Hematopoietic multipotent progenitor cell treated with erythropoietin and hydrocortisone succinate and interleukin-3 and kit ligand, for 8 days (in vitro differentiated cells): ENCODE measurements around the gene KDM2B.

ENCODE experiments used
- DNase-seq: peaks from one replicate; pipeline ENCODE4 v3.0.0-alpha.2; 2015

The KDM2B gene

GRCh38 chr12:121560392-121561008 is 20.3 kb downstream of the KDM2B start:
- DNase-seq = no peak

- DNase-seq = no peak
Measured at GRCh38 chr12:121558956-121559355, 21.9 kb downstream of the KDM2B start.

GRCh38 chr12:121550974-121551634 is 29.7 kb downstream of the KDM2B start:
- no peak for DNase-seq

- DNase-seq = no peak
Measured at GRCh38 chr12:121549075-121549474, 31.7 kb downstream of the KDM2B start.

GRCh38 chr12:121545480-121545879 is 35.3 kb downstream of the KDM2B start:
- DNase-seq = no peak

GRCh38 chr12:121543786-121544185 is 37.0 kb downstream of the KDM2B start:
- DNase-seq = no peak

- DNase-seq = no peak
Measured at GRCh38 chr12:121539908-121540307, 40.9 kb downstream of the KDM2B start.

GRCh38 chr12:121538699-121539061 is 42.1 kb downstream of the KDM2B start:
- no peak for DNase-seq

- no peak for DNase-seq
Measured at GRCh38 chr12:121537814-121538698, 42.8 kb downstream of the KDM2B start.

GRCh38 chr12:121536899-121537813 is 43.7 kb downstream of the KDM2B start:
- peak; percentile 51 for DNase-seq

- DNase-seq = peak; percentile 56
Measured at GRCh38 chr12:121536054-121536898, 44.5 kb downstream of the KDM2B start.

GRCh38 chr12:121535150-121536053 is 45.4 kb downstream of the KDM2B start:
- DNase-seq = no peak

GRCh38 chr12:121534495-121535148 is 46.2 kb downstream of the KDM2B start:
- DNase-seq = no peak

- no peak for DNase-seq
Measured at GRCh38 chr12:121533394-121534090, 47.3 kb downstream of the KDM2B start.

GRCh38 chr12:121532503-121533393 is 48.1 kb downstream of the KDM2B start:
- DNase-seq = no peak

- DNase-seq = no peak
Measured at GRCh38 chr12:121531356-121531750, 49.5 kb downstream of the KDM2B start.

- peak; percentile 62 for DNase-seq
Measured at GRCh38 chr12:121530600-121531355, 50.0 kb downstream of the KDM2B start.

GRCh38 chr12:121529184-121529583 is 51.6 kb downstream of the KDM2B start:
- no peak for DNase-seq
